ENCODE measurements around the gene SLC22A3.

The SLC22A3 gene

DNA sequence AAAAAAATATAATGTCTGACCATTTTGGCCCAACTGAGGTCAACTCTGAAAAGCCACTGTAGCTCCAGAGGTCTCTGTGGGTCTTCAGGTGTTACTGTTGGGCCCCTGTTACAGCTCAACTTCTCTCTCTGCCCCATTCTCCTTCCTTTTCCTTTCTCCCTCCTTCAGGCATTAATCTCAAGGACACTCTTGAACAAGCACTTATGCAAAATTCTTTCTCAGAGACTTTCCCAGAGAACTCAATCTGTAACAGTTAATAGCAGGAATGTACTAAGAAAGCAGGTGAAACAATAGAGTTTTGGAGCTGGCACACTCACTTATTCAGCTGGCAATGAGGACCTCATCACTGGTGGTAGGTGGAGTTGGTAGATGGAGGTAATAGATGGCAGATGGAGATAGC is 31.9 kb upstream of the SLC22A3 start:
- H4K20me1 ChIP-seq (ENCODE audit: control insufficient read depth, insufficient read depth, low read depth, low read length), result no peaks in the 10 kb centered on the region
- H3K27me3 ChIP-seq (ENCODE audit: control insufficient read depth, low read length), result no peaks in the 10 kb centered on the region
- no peak overlapping the region for H3K27ac ChIP-seq (ENCODE audit: low read depth, low read length)
- H3K4me2 ChIP-seq (ENCODE audit: low read length), result no peak overlapping the region
- no peaks in the 10 kb centered on the region for H3K79me2 ChIP-seq (ENCODE audit: control insufficient read depth, low read length)
- H3K9me2 ChIP-seq (replicated peaks; ENCODE audit: control insufficient read depth, low read length), result no peaks in the 10 kb centered on the region
- no peaks in the 10 kb centered on the region; the same call in 1 of the 2 replicates for H3K9me3 ChIP-seq (ENCODE audit: control insufficient read depth, insufficient read depth, low read length)
- TF ChIP-seq EZH2phosphoT487 (IDR thresholded peaks at IDR 0.05; ENCODE audit: borderline replicate concordance, low read length) (no peak), CTCF (IDR thresholded peaks at IDR 0.05; ENCODE audit: low read depth, low read length, poor library complexity, severe bottlenecking) (no peak)
- no peaks in the 10 kb centered on the region for H3F3A ChIP-seq (ENCODE audit: control insufficient read depth, insufficient read depth)
- H3K4me1 ChIP-seq (ENCODE audit: control insufficient read depth, low read length), result no peaks in the 10 kb centered on the region
- no peaks in the 10 kb centered on the region for H3K36me3 ChIP-seq (ENCODE audit: control insufficient read depth, low read length)
- H3K4me3 ChIP-seq (ENCODE audit: low read length), result no peak overlapping the region

DNA sequence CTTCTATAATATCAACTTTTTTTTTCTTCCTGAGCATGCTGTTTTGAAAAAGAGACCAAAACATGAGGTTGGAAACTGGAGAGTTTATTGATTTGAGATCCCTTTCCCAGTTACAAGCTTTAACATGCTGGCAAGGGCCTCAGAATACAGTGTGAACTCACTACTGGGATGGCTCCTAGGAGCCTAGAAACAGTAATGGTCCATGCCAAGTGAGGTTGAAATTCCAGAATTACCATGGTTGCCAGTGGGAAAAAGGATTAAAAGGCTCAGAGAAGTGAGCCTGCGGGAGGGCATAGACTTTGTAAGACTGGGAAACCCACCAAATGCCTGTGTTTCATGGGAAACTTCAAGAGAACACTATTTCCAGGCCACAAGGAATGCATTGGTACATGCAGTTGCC is 28.9 kb upstream of the SLC22A3 start:
- H3K79me2 ChIP-seq (ENCODE audit: control insufficient read depth, low read length), result no peaks in the 10 kb centered on the region
- TF ChIP-seq EZH2phosphoT487 (IDR thresholded peaks at IDR 0.05; ENCODE audit: borderline replicate concordance, low read length) (no peak), CTCF (IDR thresholded peaks at IDR 0.05; ENCODE audit: low read depth, low read length, poor library complexity, severe bottlenecking) (no peak)
- no peaks in the 10 kb centered on the region for H3F3A ChIP-seq (ENCODE audit: control insufficient read depth, insufficient read depth)
- H3K4me2 ChIP-seq (ENCODE audit: low read length), result no peak overlapping the region
- no peak overlapping the region for H3K27ac ChIP-seq (ENCODE audit: low read depth, low read length)
- H3K36me3 ChIP-seq (ENCODE audit: control insufficient read depth, low read length), result no peaks in the 10 kb centered on the region
- peaks cover 4% of the 10 kb centered on the region; the same call in 1 of the 2 replicates for H3K9me3 ChIP-seq (ENCODE audit: control insufficient read depth, insufficient read depth, low read length)
- no peak overlapping the region for H3K4me3 ChIP-seq (ENCODE audit: low read length)
- no peaks in the 10 kb centered on the region for H3K27me3 ChIP-seq (ENCODE audit: control insufficient read depth, low read length)
- H3K9me2 ChIP-seq (replicated peaks; ENCODE audit: control insufficient read depth, low read length), result no peaks in the 10 kb centered on the region
- no peaks in the 10 kb centered on the region for H3K4me1 ChIP-seq (ENCODE audit: control insufficient read depth, low read length)
- no peaks in the 10 kb centered on the region for H4K20me1 ChIP-seq (ENCODE audit: control insufficient read depth, insufficient read depth, low read depth, low read length)

DNA sequence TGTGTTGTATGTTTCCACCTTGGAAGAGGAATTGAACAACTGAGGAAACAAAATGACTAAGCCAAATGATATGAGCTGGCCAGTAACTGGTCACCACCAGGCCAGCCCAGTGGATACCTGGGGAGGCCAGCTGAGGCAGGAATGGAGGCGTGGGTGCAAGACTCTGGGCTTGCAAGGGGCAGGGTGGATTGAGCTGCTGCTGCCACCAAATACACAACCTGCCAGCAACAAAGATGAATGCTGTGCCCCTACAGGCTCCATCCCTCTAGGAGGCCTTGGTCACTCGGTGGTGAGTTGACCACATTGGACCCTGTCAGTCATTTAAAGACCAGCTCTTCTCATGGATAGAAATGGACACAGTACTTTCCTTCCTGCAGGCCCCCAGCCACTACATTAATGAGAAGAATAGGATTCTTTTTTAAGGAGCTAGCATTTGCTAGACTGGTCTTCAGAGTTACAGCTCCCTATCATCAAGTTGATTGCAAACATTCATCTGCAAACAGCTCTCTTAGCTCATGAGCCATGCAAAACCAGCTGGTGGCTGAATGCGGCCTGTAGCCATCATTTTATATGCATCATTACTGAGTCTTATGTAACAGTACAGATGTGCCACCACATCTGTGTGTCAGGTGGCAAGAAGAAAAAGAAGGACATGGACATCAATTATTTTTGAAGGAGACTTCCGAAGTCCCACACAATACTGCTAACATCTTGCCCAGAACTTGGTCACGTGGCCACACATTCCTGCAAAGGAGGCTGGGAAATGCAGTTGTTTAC is 26.3 kb upstream of the SLC22A3 start:
- Histone ChIP-seq H3K4me1 (ENCODE audit: control insufficient read depth, low read length) (no peaks in the 10 kb centered on the region), H3K4me3 (ENCODE audit: low read length) (no peak overlapping the region), H3K27me3 (ENCODE audit: control insufficient read depth, low read length) (no peaks in the 10 kb centered on the region), H3F3A (ENCODE audit: control insufficient read depth, insufficient read depth) (no peaks in the 10 kb centered on the region), H3K36me3 (ENCODE audit: control insufficient read depth, low read length) (no peaks in the 10 kb centered on the region), H4K20me1 (ENCODE audit: control insufficient read depth, insufficient read depth, low read depth, low read length) (no peaks in the 10 kb centered on the region), H3K9me2 (replicated peaks; ENCODE audit: control insufficient read depth, low read length) (no peaks in the 10 kb centered on the region), H3K79me2 (ENCODE audit: control insufficient read depth, low read length) (no peaks in the 10 kb centered on the region), H3K9me3 (ENCODE audit: control insufficient read depth, insufficient read depth, low read length) (peaks cover 4% of the 10 kb centered on the region; the same call in 1 of the 2 replicates), H3K27ac (ENCODE audit: low read depth, low read length) (no peak overlapping the region), H3K4me2 (ENCODE audit: low read length) (no peak overlapping the region)
- TF ChIP-seq EZH2phosphoT487 (IDR thresholded peaks at IDR 0.05; ENCODE audit: borderline replicate concordance, low read length) (no peak), CTCF (IDR thresholded peaks at IDR 0.05; ENCODE audit: low read depth, low read length, poor library complexity, severe bottlenecking) (no peak)
